Adrenal gland (tissue), 12 donors: Measurements from ENCODE around the gene SGPL1. TPM values are rescaled to one million over a fixed set of nuclear protein-coding genes. Genes with fewer than 3 reads are reported as not detected.

Source experiments
- DNase-seq, 7 donors: peaks; one replicate each; pipeline ENCODE4 v3.0.0-alpha.2; 2019 to 2020
- H3K27ac ChIP-seq, 5 donors: fragments of 200-600 bp; sonication (generic) in 4 of 5; 1 replicate in 3 of 5; 2 replicates in 2 of 5; pipeline versions ENCODE4 v1.5.1 to v1.8.0; 2016 to 2020; ENCODE audit warnings: mild to moderate bottlenecking in 1 of 5
- H3K27me3 ChIP-seq: fragments of 200-600 bp; 2 replicates; pipeline ENCODE4 v1.8.0; 2021
- H3K36me3 ChIP-seq, 2 donors: fragments of 200-600 bp; replicated peaks in 1 of 2; 1 replicate in 1 of 2; 2 replicates in 1 of 2; pipeline versions ENCODE4 v1.5.1 to v1.8.0; 2018 to 2022
- H3K4me1 ChIP-seq, 2 donors: fragments of 200-600 bp; replicated peaks in 1 of 2; 1 replicate in 1 of 2; 2 replicates in 1 of 2; pipeline versions ENCODE4 v1.5.1 to v1.8.0; 2018 to 2021
- H3K4me3 ChIP-seq, 4 donors: fragments of 200-600 bp; sonication (generic) in 3 of 4; one replicate each; pipeline ENCODE4 v1.5.1; 2016 to 2018
- H3K9me3 ChIP-seq, 3 donors: fragments of 200-600 bp; sonication (generic) in 1 of 3; replicated peaks in 1 of 3; 1 replicate in 2 of 3; 2 replicates in 1 of 3; pipeline versions ENCODE4 v1.5.1 to v1.8.0; 2016 to 2021
- CTCF ChIP-seq, 6 experiments: fragments of 450-650 bp in 4 of 6; fragments of 200-600 bp in 2 of 6; sonication (generic) in 1 of 6; IDR thresholded peaks; 1 replicate in 5 of 6; 2 replicates in 1 of 6; pipeline versions ENCODE4 v1.5.1 to v1.8.0; 2016 to 2021; ENCODE audit warnings: antibody characterized with exemption in 6 of 6, mild to moderate bottlenecking in 2 of 6, moderate library complexity in 1 of 6
- POLR2A ChIP-seq, 2 donors: fragments of 450-650 bp; IDR thresholded peaks; one replicate each; pipeline ENCODE4 v1.6.1; 2017; ENCODE audit warnings: antibody characterized with exemption in 2 of 2, mild to moderate bottlenecking in 2 of 2, moderate library complexity in 1 of 2
- WGBS, 4 donors: extraction: QIAGEN DNeasy Blood & Tissue Kit in 2 of 4; methylation state at CpG; one replicate each; pipeline versions ENCODE4 v1.1.5 to v1.1.7; 2013 to 2017; 5-methylcytosine and 5-hydroxymethylcytosine counted together
- intact Hi-C, 2 donors: fragments of 100-400 bp; cut with DNase I; formaldehyde crosslinking; loops; one replicate each; pipeline versions ENCODE4 v1.14.1 to v1.15.0; 2022 to 2023
- polyA plus RNA-seq, 3 donors: library from polyadenylated mRNA; stranded (reverse); fragments of 200-250 nt in 2 of 3; fragments of 350-450 nt in 1 of 3; fragmentation: Illumina TruSeq in 1 of 3; extraction: RNeasy Lipid Tissue Mini Kit (QIAGEN cat#74804) in 1 of 3; gene quantifications; one replicate each; pipeline ENCODE4 v1.2.3, GENCODE V29; 2013 to 2014
- total RNA-seq, 9 donors: library from RNA; depleted of rRNA in 4 of 9; stranded (reverse); fragments of >200 nt in 4 of 9; fragments of 120-200 nt in 1 of 9; fragmentation: NEBNext Ultra II Directional in 1 of 9; extraction: Animal tissue kit (Norgen Biotek cat#: 25700) in 1 of 9; gene quantifications; one replicate each; pipeline versions ENCODE4 v1.1.0 to v1.2.4, GENCODE V29; 2013 to 2023
- donor health status: healthy with polysubstance abuse.
- donor health status: Bipolar disorder and iron deficiency.
- donor health status: DM: yes; HTN: yes; CAD: no.
- donor health status: DM: no; HTN: no; CAD: no.
- donor health status: DM: no; HTN: no; CAD: no.
- donor health status: DM: yes; HTN: yes; CAD: no.

SGPL1 gene
- total and polyA plus RNA-seq, 12 donors = 8.7 to 47.9 (median 33.2) TPM

GRCh38 chr10:70899096-70899495, 83.3 kb downstream of the SGPL1 start:
- Histone ChIP-seq H3K27me3 (no peaks in the 10 kb centered on the region), H3K9me3 (no peaks in the 10 kb centered on the region), H3K36me3 (no peaks in the 10 kb centered on the region), H3K27ac (no peak overlapping the region), H3K4me3 (no peak overlapping the region), H3K4me1 (no peaks in the 10 kb centered on the region)
- intact Hi-C loops = no loop called here
- WGBS, 4 donors = 86 to 89% (median 87%) methylated on average over 4 of the region's 4 CpGs
- no peak for TF ChIP-seq CTCF (IDR thresholded peaks at IDR 0.05)
- no peak for TF ChIP-seq POLR2A (IDR thresholded peaks at IDR 0.05)
- no peak for DNase-seq

GRCh38 chr10:70901276-70901878, 85.6 kb downstream of the SGPL1 start:
- no peak for DNase-seq

GRCh38 chr10:70902661-70903261, 87.0 kb downstream of the SGPL1 start:
- Histone ChIP-seq H3K27me3 (no peaks in the 10 kb centered on the region), H3K4me3 (no peak overlapping the region), H3K27ac (no peak overlapping the region), H3K9me3 (no peaks in the 10 kb centered on the region), H3K36me3 (no peaks in the 10 kb centered on the region), H3K4me1 (no peaks in the 10 kb centered on the region)
- intact Hi-C loops = no loop called here
- WGBS, 4 donors = 65 to 81% (median 72%) methylated on average over 5 of the region's 5 CpGs
- no peak for TF ChIP-seq CTCF (IDR thresholded peaks at IDR 0.05)
- TF ChIP-seq POLR2A (IDR thresholded peaks at IDR 0.05) = no peak
- DNase-seq = no peak

More at GRCh38 chr10:70901276-70901878, 85.6 kb downstream of the SGPL1 start:
- intact Hi-C loops = no loop called here
- H3K4me3 ChIP-seq = no peak overlapping the region
- H3K4me1 ChIP-seq = no peaks in the 10 kb centered on the region
- no peaks in the 10 kb centered on the region for H3K9me3 ChIP-seq
- WGBS, 4 donors = 86 to 91% (median 89%) methylated on average over 12 to 13 of the region's 13 CpGs
- TF ChIP-seq POLR2A (IDR thresholded peaks at IDR 0.05) (no peak), CTCF (IDR thresholded peaks at IDR 0.05) (no peak)
- H3K27ac ChIP-seq = no peak overlapping the region
- H3K36me3 ChIP-seq = no peaks in the 10 kb centered on the region
- no peaks in the 10 kb centered on the region for H3K27me3 ChIP-seq

- H3K4me3 ChIP-seq = no peak overlapping the region
- H3K27ac ChIP-seq = no peak overlapping the region
- H3K27me3 ChIP-seq = no peaks in the 10 kb centered on the region
- WGBS, 4 donors = 51 to 61% (median 53%) methylated on average over 11 to 14 of the region's 14 CpGs
- TF ChIP-seq POLR2A (IDR thresholded peaks at IDR 0.05) = no peak
- TF ChIP-seq CTCF (IDR thresholded peaks at IDR 0.05) = peak; percentile 68 to 86 (median 82)
- peak; percentile 45 to 84 (median 62) for DNase-seq
- H3K4me1 ChIP-seq = no peaks in the 10 kb centered on the region
- no peaks in the 10 kb centered on the region for H3K9me3 ChIP-seq
- H3K36me3 ChIP-seq = no peaks in the 10 kb centered on the region
- intact Hi-C loops = no loop called here
Observed at GRCh38 chr10:70903262-70903921, 87.6 kb downstream of the SGPL1 start.
